Heart right ventricle (tissue), 16 donors: ENCODE results near the gene FNBP1. TPM values are rescaled to one million over a fixed set of nuclear protein-coding genes. Genes with fewer than 3 reads are reported as not detected.

Experiments
- ATAC-seq, 8 donors: fragments of 200-7000 bp; cut with Tn5 transposase; one replicate each; pipeline ENCODE4 v1.9.1; 2020; ENCODE audit warnings: mild to moderate bottlenecking in 8 of 8, moderate library complexity in 8 of 8, moderate number of reproducible peaks in 1 of 8
- DNase-seq, 2 donors: peaks; one replicate each; pipeline ENCODE4 v3.0.0-alpha.2; 2020
- H3K27ac ChIP-seq, 10 donors: fragments of 200-600 bp; sonication (generic) in 2 of 10; one replicate each; pipeline versions ENCODE4 v1.5.0 to v1.8.0; 2020 to 2022; ENCODE audit warnings: mild to moderate bottlenecking in 3 of 10
- H3K27me3 ChIP-seq, 7 donors: fragments of 200-600 bp; one replicate each; pipeline ENCODE4 v1.8.0; 2021 to 2022; ENCODE audit warnings: mild to moderate bottlenecking in 2 of 7
- H3K36me3 ChIP-seq, 9 donors: fragments of 200-600 bp; sonication (generic) in 1 of 9; one replicate each; pipeline versions ENCODE4 v1.5.0 to v1.8.0; 2020 to 2022; ENCODE audit warnings: mild to moderate bottlenecking in 2 of 9
- H3K4me1 ChIP-seq, 9 donors: fragments of 200-600 bp; sonication (generic) in 1 of 9; one replicate each; pipeline versions ENCODE4 v1.5.0 to v1.8.0; 2020 to 2022; ENCODE audit warnings: mild to moderate bottlenecking in 4 of 9
- H3K4me3 ChIP-seq, 10 donors: fragments of 200-600 bp; sonication (generic) in 2 of 10; one replicate each; pipeline versions ENCODE4 v1.5.0 to v1.8.0; 2020 to 2022; ENCODE audit warnings: mild to moderate bottlenecking in 7 of 10, moderate library complexity in 2 of 10
- H3K9me3 ChIP-seq, 11 donors: fragments of 200-600 bp in 10 of 11; sonication (generic) in 2 of 11; one replicate each; pipeline versions ENCODE4 v1.5.0 to v1.8.0; 2013 to 2022; ENCODE audit warnings: mild to moderate bottlenecking in 2 of 11, control low read depth in 1 of 11, moderate library complexity in 1 of 11
- WGBS, 2 donors: extraction: QIAGEN DNeasy Blood & Tissue Kit; methylation state at CpG; one replicate each; pipeline ENCODE4 v1.1.7; 2013; ENCODE audit warnings: inconsistent platforms in 1 of 2; 5-methylcytosine and 5-hydroxymethylcytosine counted together
- intact Hi-C, 10 donors: fragments of 100-400 bp; cut with DNase I; formaldehyde crosslinking; loops; one replicate each; pipeline versions ENCODE4 v1.11.1 to v1.14.2; 2022
- polyA plus RNA-seq, 2 donors: library from polyadenylated mRNA; stranded (reverse); fragments of 200-250 nt; gene quantifications; one replicate each; pipeline ENCODE4 v1.2.3, GENCODE V29; 2013
- total RNA-seq, 10 donors: library from RNA; stranded (reverse); fragmentation: NEBNext Ultra II Directional in 3 of 10; extraction: Animal tissue kit (Norgen Biotek cat#: 25700) in 3 of 10; gene quantifications; one replicate each; pipeline versions ENCODE4 v1.2.1 to v1.2.4, GENCODE V29; 2021 to 2023
- TF ChIP-seq, protein P1 (sequence below), 9 donors: fragments of 200-600 bp; sonication (generic) in 2 of 9; IDR thresholded peaks; one replicate each; pipeline versions ENCODE4 v1.5.0 to v1.8.0; 2021 to 2022; ENCODE audit warnings: antibody characterized with exemption in 9 of 9, mild to moderate bottlenecking in 5 of 9, moderate library complexity in 1 of 9
- donor health status: Arrhythmogenic right ventricular cardiomyopathy.
- donor health status: ischemic (EF 13 %, LVEDD 7.1; RV severe dilation, severe dysfunction).
- donor health status: healthy with polysubstance abuse.
- donor health status: DM: no; HTN: yes; CAD: no.
- donor health status: DM: no; HTN: no; CAD: no.
- donor health status: ischemic (EF 25% LVEDD 6.9; RV normal size, moderate dysfunction).
- donor health status: ischemic (EF 25% LVEDD 5.7; RV mildly dilated, moderate dysfunction).
- donor health status: healthy.
- donor health status: DM: yes; HTN: yes; CAD: no.
- donor health status: Ischemic cardiomyopathy.
- donor health status: ischemic (EF 35%, LVEDD 5.7; RV mildly dilated, moderate dysfunction).
- donor health status: nonischemic (EF 11% LVEDD 7.7; RV severe dilation, severe dysfunction).
- donor health status: DM: yes; HTN: yes; CAD: no.
- donor health status: PGD.
- donor health status: ischemic (EF 29% LVEDD 5.4; RV normal size, mild dysfunction).
- donor health status: nonischemic (EF 23%, LVEDD 6.1; RV moderate dilation, normal function).

Gene FNBP1
- total and polyA plus RNA-seq, 12 donors, result 7.4 to 38.4 (median 22.2) TPM

DNA sequence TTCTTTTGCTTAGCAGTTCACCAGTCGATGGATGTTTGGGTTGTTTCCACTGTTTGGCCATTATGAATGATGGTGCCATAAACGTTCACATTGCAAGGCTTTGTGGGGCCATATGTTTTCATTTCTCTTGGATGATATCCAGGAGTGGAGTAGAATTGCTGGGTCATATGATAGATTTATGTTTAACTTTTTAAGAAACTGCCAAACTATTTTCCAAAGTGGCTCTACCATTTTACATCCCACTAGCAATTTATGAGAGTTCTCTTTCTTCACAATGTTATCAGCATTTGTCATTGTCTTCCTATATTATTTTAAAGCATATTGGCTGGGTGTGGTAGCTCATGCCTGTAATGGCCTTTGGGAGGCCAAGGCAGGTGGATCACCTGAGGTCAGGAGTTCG, 15.9 kb upstream of the FNBP1 start:
- ATAC-seq (no peak), DNase-seq (no peak)
- TF ChIP-seq, protein P1, sequence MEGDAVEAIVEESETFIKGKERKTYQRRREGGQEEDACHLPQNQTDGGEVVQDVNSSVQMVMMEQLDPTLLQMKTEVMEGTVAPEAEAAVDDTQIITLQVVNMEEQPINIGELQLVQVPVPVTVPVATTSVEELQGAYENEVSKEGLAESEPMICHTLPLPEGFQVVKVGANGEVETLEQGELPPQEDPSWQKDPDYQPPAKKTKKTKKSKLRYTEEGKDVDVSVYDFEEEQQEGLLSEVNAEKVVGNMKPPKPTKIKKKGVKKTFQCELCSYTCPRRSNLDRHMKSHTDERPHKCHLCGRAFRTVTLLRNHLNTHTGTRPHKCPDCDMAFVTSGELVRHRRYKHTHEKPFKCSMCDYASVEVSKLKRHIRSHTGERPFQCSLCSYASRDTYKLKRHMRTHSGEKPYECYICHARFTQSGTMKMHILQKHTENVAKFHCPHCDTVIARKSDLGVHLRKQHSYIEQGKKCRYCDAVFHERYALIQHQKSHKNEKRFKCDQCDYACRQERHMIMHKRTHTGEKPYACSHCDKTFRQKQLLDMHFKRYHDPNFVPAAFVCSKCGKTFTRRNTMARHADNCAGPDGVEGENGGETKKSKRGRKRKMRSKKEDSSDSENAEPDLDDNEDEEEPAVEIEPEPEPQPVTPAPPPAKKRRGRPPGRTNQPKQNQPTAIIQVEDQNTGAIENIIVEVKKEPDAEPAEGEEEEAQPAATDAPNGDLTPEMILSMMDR (IDR thresholded peaks at IDR 0.05), result no peak
- no peaks in the 10 kb centered on the region for H3K27me3 ChIP-seq
- 66 to 67% methylated on average over 3 of the region's 3 CpGs for WGBS, 2 donors
- H3K36me3 ChIP-seq, result peaks cover 0 to 31% (median 0%) of the 10 kb centered on the region in 9 donors
- no peaks in the 10 kb centered on the region for H3K9me3 ChIP-seq
- no peak overlapping the region for H3K4me3 ChIP-seq
- intact Hi-C loops, result loop anchor here in 1 of 10 donors (10.0 kb wide), 1 partner anchor 174 kb away; no protein-coding TSS in a partner anchor
- H3K4me1 ChIP-seq, result peaks cover 0 to 34% (median 14%) of the 10 kb centered on the region in 9 donors
- H3K27ac ChIP-seq, result no peak overlapping the region

DNA sequence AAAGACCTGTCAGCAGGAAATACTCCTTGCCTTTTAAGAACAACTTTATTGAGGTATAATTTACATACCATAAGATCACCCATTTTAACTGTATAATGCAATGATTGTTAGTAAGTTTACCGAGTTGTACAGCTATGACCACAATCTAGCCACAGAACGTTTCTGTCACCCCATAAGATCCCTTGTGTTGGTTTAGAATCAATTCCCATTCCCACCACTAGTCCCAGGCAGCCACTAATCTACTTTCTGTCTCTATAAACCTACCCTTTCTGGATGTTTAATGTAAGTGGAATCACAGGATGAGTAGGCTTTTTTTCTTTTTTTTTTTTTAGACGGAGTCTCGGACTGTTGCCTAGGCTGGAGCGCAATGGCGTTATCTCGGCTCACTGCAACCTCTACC, 15.2 kb upstream of the FNBP1 start:
- Histone ChIP-seq H3K9me3 (no peaks in the 10 kb centered on the region), H3K4me1 (peaks cover 2 to 37% (median 14%) of the 10 kb centered on the region in 9 donors), H3K4me3 (no peak overlapping the region), H3K36me3 (peaks cover 0 to 31% (median 0%) of the 10 kb centered on the region in 9 donors), H3K27ac (no peak overlapping the region), H3K27me3 (no peaks in the 10 kb centered on the region)
- TF ChIP-seq, protein P1 (IDR thresholded peaks at IDR 0.05), result peak in 2 of 9 donors; percentile 12 to 24
- ATAC-seq (no peak), DNase-seq (no peak)
- 83 to 86% methylated on average over 7 of the region's 7 CpGs for WGBS, 2 donors
- intact Hi-C loops, result loop anchor here in 1 of 10 donors (10.0 kb wide), 1 partner anchor 173 kb away; no protein-coding TSS in a partner anchor

DNA sequence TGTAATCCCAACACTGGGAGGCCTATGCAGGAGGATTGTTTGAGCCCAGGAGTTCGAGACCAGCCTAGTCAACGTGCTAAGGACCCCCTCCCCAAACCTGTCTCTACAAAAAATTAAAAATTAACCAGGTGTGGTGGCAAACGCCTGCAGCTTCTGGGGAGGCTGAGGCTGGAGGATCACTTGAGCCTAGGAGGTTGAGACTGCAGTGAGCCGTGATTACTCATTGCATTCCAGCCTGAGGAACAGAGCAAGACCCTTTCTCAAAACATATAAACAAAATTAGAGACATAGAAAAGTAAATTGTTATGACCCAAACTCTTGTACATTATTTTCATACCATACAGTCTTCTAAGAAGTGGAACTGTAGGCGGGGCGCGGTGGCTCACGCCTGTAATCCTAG, 11.8 kb upstream of the FNBP1 start:
- no peaks in the 10 kb centered on the region for H3K27me3 ChIP-seq
- ATAC-seq (no peak), DNase-seq (no peak)
- WGBS, 2 donors, result 75 to 78% methylated on average over 8 of the region's 8 CpGs
- intact Hi-C loops, result loop anchor here in 2 of 10 donors (5.0 to 10.0 kb wide), 2 partner anchors 168 to 170 kb away; no protein-coding TSS in a partner anchor
- TF ChIP-seq, protein P1 (IDR thresholded peaks at IDR 0.05), result no peak
- peak overlapping the region in 7 of 10 donors; percentile 86 to 99 (median 89) for H3K27ac ChIP-seq
- peak overlapping the region in 9 of 10 donors; percentile 64 to 100 (median 97) for H3K4me3 ChIP-seq
- peaks cover 6 to 42% (median 30%) of the 10 kb centered on the region in 9 donors for H3K4me1 ChIP-seq
- peaks cover 0 to 25% (median 0%) of the 10 kb centered on the region in 9 donors for H3K36me3 ChIP-seq
- no peaks in the 10 kb centered on the region for H3K9me3 ChIP-seq

DNA sequence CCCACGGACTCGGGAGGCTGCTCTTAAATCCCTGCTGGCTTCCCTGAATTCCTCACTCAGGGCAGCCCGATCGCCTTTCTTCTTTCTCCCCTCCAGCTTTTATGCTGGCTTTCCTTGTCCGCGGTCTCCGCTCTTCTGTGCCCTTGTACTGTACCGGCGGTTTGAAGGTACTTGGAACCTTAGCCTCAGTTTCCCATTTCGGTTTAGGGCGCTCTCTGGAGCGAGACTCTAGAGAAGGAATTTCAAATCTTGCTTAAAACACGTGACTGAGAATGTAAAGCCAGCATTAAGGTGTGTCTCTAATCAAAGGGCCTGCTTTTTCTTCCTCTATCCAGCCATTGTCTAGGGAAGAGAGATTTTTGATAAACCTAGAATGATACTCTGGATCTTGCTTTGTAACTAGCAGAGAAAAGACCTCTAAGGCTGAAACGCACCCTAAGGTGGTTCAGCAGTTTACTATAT, 11.4 kb upstream of the FNBP1 start:
- Histone ChIP-seq H3K27me3 (no peaks in the 10 kb centered on the region), H3K36me3 (peaks cover 0 to 22% (median 0%) of the 10 kb centered on the region in 9 donors), H3K9me3 (no peaks in the 10 kb centered on the region), H3K27ac (peak overlapping the region; percentile 53 to 99 (median 86)), H3K4me1 (peaks cover 6 to 42% (median 30%) of the 10 kb centered on the region in 9 donors), H3K4me3 (peak overlapping the region; percentile 64 to 100 (median 96))
- 2% methylated on average over 14 of the region's 14 CpGs for WGBS, 2 donors
- ATAC-seq (peak in 4 of 8 donors; percentile 6 to 34 (median 24)), DNase-seq (no peak)
- intact Hi-C loops, result loop anchor here in 2 of 10 donors (5.0 to 10.0 kb wide), 2 partner anchors 167 to 170 kb away; no protein-coding TSS in a partner anchor
- TF ChIP-seq, protein P1 (IDR thresholded peaks at IDR 0.05), result no peak
